HG03521 (cell line): ENCODE measurements around the gene FBXO24.
"Not testable (repeated sequence)": the region's sequence is repeated elsewhere in the genome, so short reads cannot be mapped to it uniquely, and the experiment has no call there.

Source experiments
- ATAC-seq: cut with Tn5 transposase; IDR thresholded peaks from one replicate; pipeline ENCODE4 v1.9.1; 2021; ENCODE audit warnings: mild to moderate bottlenecking, moderate library complexity; ENCODE audit not compliant: unreplicated experiment

Gene FBXO24

GRCh38 chr7:100586266-100587025 is at the start of gene FBXO24:
Gene FBXO24, plus strand, starts transcription at chr7:100586328. Its CDS starts 298 bp downstream, at chr7:100586626.
- ATAC-seq, result peak; percentile 84

GRCh38 chr7:100536695-100537094 is 49.4 kb upstream of the FBXO24 start:
- ATAC-seq, result not testable (repeated sequence)

GRCh38 chr7:100538348-100538653 is 47.8 kb upstream of the FBXO24 start:
- ATAC-seq, result no peak

GRCh38 chr7:100538654-100539435 is 47.3 kb upstream of the FBXO24 start, which contains the start of gene AGFG2:
Gene AGFG2, plus strand, starts transcription at chr7:100539203. Its CDS starts 144 bp downstream, at chr7:100539347.
- ATAC-seq, result peak; percentile 93

GRCh38 chr7:100539436-100540006 is 46.6 kb upstream of the FBXO24 start:
- ATAC-seq, result no peak

- ATAC-seq, result no peak
These were observed 45.9 kb upstream of the FBXO24 start for GRCh38 chr7:100540073-100540723.

- not testable (repeated sequence) for ATAC-seq
These were observed 44.8 kb upstream of the FBXO24 start for GRCh38 chr7:100541309-100541708.

GRCh38 chr7:100543586-100543985 is 42.5 kb upstream of the FBXO24 start:
- no peak for ATAC-seq

GRCh38 chr7:100544386-100544785 is 41.7 kb upstream of the FBXO24 start:
- ATAC-seq, result no peak

GRCh38 chr7:100544967-100545359 is 41.2 kb upstream of the FBXO24 start:
- no peak for ATAC-seq

- ATAC-seq, result no peak
These were observed 40.6 kb upstream of the FBXO24 start for GRCh38 chr7:100545360-100546128.

GRCh38 chr7:100546129-100546925 is 39.8 kb upstream of the FBXO24 start:
- no peak for ATAC-seq

- ATAC-seq, result no peak
These were observed 39.0 kb upstream of the FBXO24 start for GRCh38 chr7:100546926-100547800.

- ATAC-seq, result no peak
These were observed 38.3 kb upstream of the FBXO24 start for GRCh38 chr7:100547872-100548271.

GRCh38 chr7:100548446-100548845 is 37.7 kb upstream of the FBXO24 start:
- not testable (repeated sequence) for ATAC-seq

GRCh38 chr7:100552532-100552931 is 33.6 kb upstream of the FBXO24 start:
- no peak for ATAC-seq

- ATAC-seq, result no peak
These were observed 33.1 kb upstream of the FBXO24 start for GRCh38 chr7:100553032-100553431.

- no peak for ATAC-seq
These were observed 30.4 kb upstream of the FBXO24 start for GRCh38 chr7:100555701-100556100.

- ATAC-seq, result no peak
These were observed 29.6 kb upstream of the FBXO24 start for GRCh38 chr7:100556541-100556940.
